ENCODE measurements around the gene MED12L.

GRCh38 chr3:151462278-151462780, 376.9 kb downstream of the MED12L start:
- TF ChIP-seq CTCF (IDR thresholded peaks at IDR 0.05) (no peak), EP300 (IDR thresholded peaks at IDR 0.05) (no peak)

Measured in gastroesophageal sphincter (tissue), 3 donors.